ENCODE measurements around the gene ECSIT. TPM values are rescaled to one million over a fixed set of nuclear protein-coding genes. Genes with fewer than 3 reads are reported as not detected.

The ECSIT gene
- total RNA-seq, 1 experiment from 2014 or later, result 39.4 TPM

DNA sequence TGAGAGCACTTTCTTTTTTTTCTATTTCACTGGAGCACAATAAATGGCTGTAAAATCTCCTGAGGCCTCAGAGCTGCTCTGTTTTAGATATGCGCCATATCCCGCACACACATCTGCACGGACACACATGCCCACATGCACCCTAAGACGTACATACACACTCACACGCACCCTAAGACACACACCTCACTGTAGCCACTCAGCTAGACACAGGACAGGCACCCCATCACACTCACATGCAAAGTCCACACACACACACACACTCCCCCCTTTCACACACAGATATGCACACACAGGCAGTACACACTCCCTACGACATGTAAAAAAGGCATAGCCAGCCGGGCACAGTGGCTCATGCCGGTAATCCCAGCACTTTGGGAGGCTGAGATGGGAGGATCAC lies 21.3 kb upstream of the ECSIT start:
- DNase-seq (ENCODE audit: low read depth, low spot score) (no peak), ATAC-seq (no peak)
- Histone ChIP-seq H3K4me1 (ENCODE audit: control insufficient read depth, insufficient read depth, low read length) (no peaks in the 10 kb centered on the region), H3K36me3 (ENCODE audit: control insufficient read depth, insufficient read depth, low read length) (no peaks in the 10 kb centered on the region), H3K9me3 (ENCODE audit: control insufficient read depth, insufficient read depth, low read depth, low read length) (no peaks in the 10 kb centered on the region), H3K27me3 (ENCODE audit: control insufficient read depth, insufficient read depth, low read length) (no peaks in the 10 kb centered on the region), H3K27ac (ENCODE audit: low read length) (no peak overlapping the region), H3K4me3 (ENCODE audit: low read depth in 2 of 2, low read length in 2 of 2) (no peak overlapping the region)
- TF ChIP-seq, protein P1, sequence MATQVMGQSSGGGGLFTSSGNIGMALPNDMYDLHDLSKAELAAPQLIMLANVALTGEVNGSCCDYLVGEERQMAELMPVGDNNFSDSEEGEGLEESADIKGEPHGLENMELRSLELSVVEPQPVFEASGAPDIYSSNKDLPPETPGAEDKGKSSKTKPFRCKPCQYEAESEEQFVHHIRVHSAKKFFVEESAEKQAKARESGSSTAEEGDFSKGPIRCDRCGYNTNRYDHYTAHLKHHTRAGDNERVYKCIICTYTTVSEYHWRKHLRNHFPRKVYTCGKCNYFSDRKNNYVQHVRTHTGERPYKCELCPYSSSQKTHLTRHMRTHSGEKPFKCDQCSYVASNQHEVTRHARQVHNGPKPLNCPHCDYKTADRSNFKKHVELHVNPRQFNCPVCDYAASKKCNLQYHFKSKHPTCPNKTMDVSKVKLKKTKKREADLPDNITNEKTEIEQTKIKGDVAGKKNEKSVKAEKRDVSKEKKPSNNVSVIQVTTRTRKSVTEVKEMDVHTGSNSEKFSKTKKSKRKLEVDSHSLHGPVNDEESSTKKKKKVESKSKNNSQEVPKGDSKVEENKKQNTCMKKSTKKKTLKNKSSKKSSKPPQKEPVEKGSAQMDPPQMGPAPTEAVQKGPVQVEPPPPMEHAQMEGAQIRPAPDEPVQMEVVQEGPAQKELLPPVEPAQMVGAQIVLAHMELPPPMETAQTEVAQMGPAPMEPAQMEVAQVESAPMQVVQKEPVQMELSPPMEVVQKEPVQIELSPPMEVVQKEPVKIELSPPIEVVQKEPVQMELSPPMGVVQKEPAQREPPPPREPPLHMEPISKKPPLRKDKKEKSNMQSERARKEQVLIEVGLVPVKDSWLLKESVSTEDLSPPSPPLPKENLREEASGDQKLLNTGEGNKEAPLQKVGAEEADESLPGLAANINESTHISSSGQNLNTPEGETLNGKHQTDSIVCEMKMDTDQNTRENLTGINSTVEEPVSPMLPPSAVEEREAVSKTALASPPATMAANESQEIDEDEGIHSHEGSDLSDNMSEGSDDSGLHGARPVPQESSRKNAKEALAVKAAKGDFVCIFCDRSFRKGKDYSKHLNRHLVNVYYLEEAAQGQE (IDR thresholded peaks at IDR 0.05; ENCODE audit: insufficient read depth in 1 of 2, low read depth in 2 of 2, low read length in 1 of 2), result no peak
- ChIA-PET CTCF (interaction anchor here (1.4 kb wide), 1 partner anchor 14 kb away, joined by 6 read pairs; no protein-coding TSS in a partner anchor), POLR2A (no interaction called here)
- BruUV-seq (replicated peaks), result no TSS peak
- intact Hi-C loops (cut with micrococcal nuclease; ENCODE audit: unreplicated experiment) (no loop called here), in situ Hi-C loops (cut with HindIII; ENCODE audit: low pct_unique_long_range_greater_than_20kb, low sequenced_read_pairs) (loop anchor here (25.0 kb wide), 1 partner anchor 238 kb away; no protein-coding TSS in a partner anchor)

DNA sequence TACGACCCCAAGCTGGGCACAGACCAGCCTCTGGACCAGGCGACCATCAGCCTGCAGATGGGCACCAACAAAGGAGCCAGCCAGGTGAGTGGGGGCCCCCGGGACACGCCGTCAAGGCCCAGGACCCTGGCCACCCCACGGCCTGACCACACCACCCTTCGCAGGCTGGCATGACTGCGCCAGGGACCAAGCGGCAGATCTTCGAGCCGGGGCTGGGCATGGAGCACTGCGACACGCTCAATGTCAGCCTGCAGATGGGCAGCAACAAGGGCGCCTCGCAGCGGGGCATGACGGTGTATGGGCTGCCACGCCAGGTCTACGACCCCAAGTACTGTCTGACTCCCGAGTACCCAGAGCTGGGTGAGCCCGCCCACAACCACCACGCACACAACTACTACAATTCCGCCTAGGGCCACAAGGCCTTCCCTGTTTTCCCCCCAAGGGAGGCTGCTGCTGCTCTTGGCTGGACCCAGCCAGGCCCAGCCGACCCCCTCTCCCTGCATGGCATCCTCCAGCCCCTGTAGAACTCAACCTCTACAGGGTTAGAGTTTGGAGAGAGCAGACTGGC lies 20.5 kb upstream of the ECSIT start:
- intact Hi-C loops (cut with micrococcal nuclease; ENCODE audit: unreplicated experiment), result no loop called here

DNA sequence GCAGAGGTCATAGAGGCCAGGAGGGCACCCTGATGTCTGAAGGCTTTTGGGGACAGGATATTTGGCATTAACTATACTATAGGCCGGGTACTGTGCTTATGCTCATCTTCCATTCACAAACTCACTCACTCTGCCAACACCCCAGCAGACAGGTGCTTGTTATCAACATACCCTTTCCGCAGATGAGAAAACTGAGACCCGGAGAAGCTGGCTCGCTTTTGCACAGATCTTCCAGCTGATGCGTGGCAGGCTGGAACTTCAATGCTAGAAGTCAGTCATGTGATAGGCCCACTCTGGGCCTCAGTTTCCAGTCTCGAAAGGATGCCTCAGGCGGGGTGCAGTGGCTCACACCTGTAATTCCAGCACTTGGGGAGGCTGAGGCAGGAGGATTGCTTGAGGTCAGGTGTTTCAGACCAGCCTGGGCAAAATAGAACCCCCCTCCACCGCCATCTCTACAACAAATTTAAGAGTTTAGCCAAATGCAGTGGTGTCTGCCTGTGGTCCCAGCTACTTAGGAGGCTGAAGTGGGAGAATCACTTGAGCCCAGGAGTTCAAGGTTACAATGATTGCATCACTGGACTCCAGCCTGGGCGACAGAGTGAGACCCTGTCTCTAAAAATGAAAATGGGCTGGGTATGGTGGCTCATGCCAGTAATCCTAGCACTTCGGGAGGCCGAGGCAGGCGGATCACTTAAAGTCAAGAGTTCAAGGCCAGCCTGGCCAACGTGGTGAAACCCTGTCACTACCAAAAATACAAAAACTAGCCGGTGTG lies 19.2 kb upstream of the ECSIT start:
- no peaks in the 10 kb centered on the region for H3K4me1 ChIP-seq (ENCODE audit: control insufficient read depth, insufficient read depth, low read length)
- POLR2A ChIA-PET, result no interaction called here
- no peak overlapping the region for H3K4me3 ChIP-seq (ENCODE audit: low read depth in 2 of 2, low read length in 2 of 2)
- TF ChIP-seq, protein P1 (IDR thresholded peaks at IDR 0.05; ENCODE audit: insufficient read depth in 1 of 2, low read depth in 2 of 2, low read length in 1 of 2), result no peak
- TF ChIP-seq TCF7L2 (IDR thresholded peaks at IDR 0.05; ENCODE audit: low read depth, low read length) (no peak), SIN3A (IDR thresholded peaks at IDR 0.05; ENCODE audit: borderline replicate concordance, insufficient read depth, low read depth, low read length) (no peak), POLR2AphosphoS5 (IDR thresholded peaks at IDR 0.05; ENCODE audit: low read depth, low read length) (no peak)
- TF ChIP-seq, protein P2, sequence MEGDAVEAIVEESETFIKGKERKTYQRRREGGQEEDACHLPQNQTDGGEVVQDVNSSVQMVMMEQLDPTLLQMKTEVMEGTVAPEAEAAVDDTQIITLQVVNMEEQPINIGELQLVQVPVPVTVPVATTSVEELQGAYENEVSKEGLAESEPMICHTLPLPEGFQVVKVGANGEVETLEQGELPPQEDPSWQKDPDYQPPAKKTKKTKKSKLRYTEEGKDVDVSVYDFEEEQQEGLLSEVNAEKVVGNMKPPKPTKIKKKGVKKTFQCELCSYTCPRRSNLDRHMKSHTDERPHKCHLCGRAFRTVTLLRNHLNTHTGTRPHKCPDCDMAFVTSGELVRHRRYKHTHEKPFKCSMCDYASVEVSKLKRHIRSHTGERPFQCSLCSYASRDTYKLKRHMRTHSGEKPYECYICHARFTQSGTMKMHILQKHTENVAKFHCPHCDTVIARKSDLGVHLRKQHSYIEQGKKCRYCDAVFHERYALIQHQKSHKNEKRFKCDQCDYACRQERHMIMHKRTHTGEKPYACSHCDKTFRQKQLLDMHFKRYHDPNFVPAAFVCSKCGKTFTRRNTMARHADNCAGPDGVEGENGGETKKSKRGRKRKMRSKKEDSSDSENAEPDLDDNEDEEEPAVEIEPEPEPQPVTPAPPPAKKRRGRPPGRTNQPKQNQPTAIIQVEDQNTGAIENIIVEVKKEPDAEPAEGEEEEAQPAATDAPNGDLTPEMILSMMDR (IDR thresholded peaks at IDR 0.05), result no peak
- no peaks in the 10 kb centered on the region for H3K9me3 ChIP-seq (ENCODE audit: control insufficient read depth, insufficient read depth, low read depth, low read length)
- in situ Hi-C loops (cut with HindIII; ENCODE audit: low pct_unique_long_range_greater_than_20kb, low sequenced_read_pairs), result no loop called here
- intact Hi-C loops (cut with micrococcal nuclease; ENCODE audit: unreplicated experiment), result no loop called here
- H3K27me3 ChIP-seq (ENCODE audit: control insufficient read depth, insufficient read depth, low read length), result no peaks in the 10 kb centered on the region
- CTCF ChIA-PET, result no interaction called here
- H3K36me3 ChIP-seq (ENCODE audit: control insufficient read depth, insufficient read depth, low read length), result no peaks in the 10 kb centered on the region
- BruUV-seq (replicated peaks), result no TSS peak
- no peak for DNase-seq (ENCODE audit: low read depth, low spot score)
- no peak for ATAC-seq
- no peak overlapping the region for H3K27ac ChIP-seq (ENCODE audit: low read length)

More for the DNA sequence above, 20.5 kb upstream of the ECSIT start:
- TF ChIP-seq, protein P2 (IDR thresholded peaks at IDR 0.05), result no peak
- no peak for TF ChIP-seq POLR2AphosphoS5 (IDR thresholded peaks at IDR 0.05; ENCODE audit: low read depth, low read length)
- POLR2A ChIA-PET, result no interaction called here
- Histone ChIP-seq H3K4me3 (ENCODE audit: low read depth in 2 of 2, low read length in 2 of 2) (no peak overlapping the region), H3K27me3 (ENCODE audit: control insufficient read depth, insufficient read depth, low read length) (no peaks in the 10 kb centered on the region), H3K27ac (ENCODE audit: low read length) (no peak overlapping the region), H3K9me3 (ENCODE audit: control insufficient read depth, insufficient read depth, low read depth, low read length) (no peaks in the 10 kb centered on the region), H3K36me3 (ENCODE audit: control insufficient read depth, insufficient read depth, low read length) (no peaks in the 10 kb centered on the region), H3K4me1 (ENCODE audit: control insufficient read depth, insufficient read depth, low read length) (no peaks in the 10 kb centered on the region)
- no TSS peak for BruUV-seq (replicated peaks)
- in situ Hi-C loops (cut with HindIII; ENCODE audit: low pct_unique_long_range_greater_than_20kb, low sequenced_read_pairs), result no loop called here
- no peak for DNase-seq (ENCODE audit: low read depth, low spot score)
- no peak for ATAC-seq
- CTCF ChIA-PET, result interaction anchor here (1.4 kb wide), 1 partner anchor 14 kb away, joined by 6 read pairs; no protein-coding TSS in a partner anchor
